Astrocyte (in vitro differentiated cells and primary cell): ENCODE results near the gene NIPAL3.

Experiments
- CTCF ChIP-seq: IDR thresholded peaks from 2 replicates; pipeline ENCODE4 v1.5.1; 2011; ENCODE audit warnings: low read depth, mild to moderate bottlenecking, inconsistent platforms, low read length, moderate library complexity; ENCODE audit not compliant: insufficient read depth
- EZH2 ChIP-seq: IDR thresholded peaks from 2 replicates; pipeline ENCODE4 v1.6.1; 2012; ENCODE audit warnings: mild to moderate bottlenecking, low read length, inconsistent platforms; ENCODE audit not compliant: insufficient read depth

- TF ChIP-seq CTCF (no peak), EZH2 (no peak)
Measured at GRCh38 chr1:24483441-24483840, 67.8 kb downstream of the NIPAL3 start.
